ENCODE measurements around the gene CHMP2B.

CHMP2B gene

DNA sequence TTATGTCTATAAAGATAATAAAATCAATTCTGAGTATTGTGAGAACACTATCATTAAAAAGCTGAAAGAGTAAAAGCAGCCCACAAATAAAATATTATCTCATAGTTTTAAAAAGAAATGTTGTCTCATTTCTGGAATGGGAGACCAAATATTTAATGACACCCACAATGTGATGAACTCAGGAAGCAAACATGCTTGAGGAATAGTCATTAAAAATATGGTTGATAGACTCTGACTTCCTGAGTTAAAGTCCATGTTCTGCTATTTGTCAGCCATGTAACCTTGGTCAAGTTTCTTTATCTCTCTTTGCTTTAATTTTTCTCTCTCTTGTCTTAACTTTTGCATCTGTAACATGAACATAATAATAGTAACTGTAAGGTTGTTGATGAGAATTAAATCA is 35.5 kb upstream of the CHMP2B start:
- no peak overlapping the region for H3K4me3 ChIP-seq (ENCODE audit: low read depth, low read length)
- in situ Hi-C loops (cut with HindIII; ENCODE audit: low sequenced_read_pairs) = no loop called here
- TF ChIP-seq, protein P1, sequence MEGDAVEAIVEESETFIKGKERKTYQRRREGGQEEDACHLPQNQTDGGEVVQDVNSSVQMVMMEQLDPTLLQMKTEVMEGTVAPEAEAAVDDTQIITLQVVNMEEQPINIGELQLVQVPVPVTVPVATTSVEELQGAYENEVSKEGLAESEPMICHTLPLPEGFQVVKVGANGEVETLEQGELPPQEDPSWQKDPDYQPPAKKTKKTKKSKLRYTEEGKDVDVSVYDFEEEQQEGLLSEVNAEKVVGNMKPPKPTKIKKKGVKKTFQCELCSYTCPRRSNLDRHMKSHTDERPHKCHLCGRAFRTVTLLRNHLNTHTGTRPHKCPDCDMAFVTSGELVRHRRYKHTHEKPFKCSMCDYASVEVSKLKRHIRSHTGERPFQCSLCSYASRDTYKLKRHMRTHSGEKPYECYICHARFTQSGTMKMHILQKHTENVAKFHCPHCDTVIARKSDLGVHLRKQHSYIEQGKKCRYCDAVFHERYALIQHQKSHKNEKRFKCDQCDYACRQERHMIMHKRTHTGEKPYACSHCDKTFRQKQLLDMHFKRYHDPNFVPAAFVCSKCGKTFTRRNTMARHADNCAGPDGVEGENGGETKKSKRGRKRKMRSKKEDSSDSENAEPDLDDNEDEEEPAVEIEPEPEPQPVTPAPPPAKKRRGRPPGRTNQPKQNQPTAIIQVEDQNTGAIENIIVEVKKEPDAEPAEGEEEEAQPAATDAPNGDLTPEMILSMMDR (IDR thresholded peaks at IDR 0.05; ENCODE audit: low read depth, low read length) = no peak
- DNase-seq (ENCODE audit: low read depth, low spot score) = no peak

DNA sequence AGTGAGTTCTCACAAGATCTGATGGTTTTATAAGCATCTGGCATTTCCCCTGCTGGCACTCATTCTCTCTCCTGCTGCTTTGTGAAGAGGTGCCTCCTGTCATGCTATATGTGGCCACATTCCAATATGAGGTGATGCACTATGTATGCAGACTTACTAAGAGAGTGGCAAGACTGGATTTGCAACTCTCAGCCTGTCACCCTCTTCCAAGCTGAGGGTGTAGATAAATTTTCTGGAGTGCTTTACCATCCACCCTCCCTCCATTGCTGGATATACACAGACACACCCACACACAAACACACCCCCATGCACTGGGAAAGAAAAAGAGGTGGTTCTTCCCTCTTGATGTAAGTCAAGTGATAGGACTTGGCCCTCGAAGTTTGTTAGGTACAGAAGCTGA is 30.2 kb upstream of the CHMP2B start:
- no peak overlapping the region for H3K4me3 ChIP-seq (ENCODE audit: low read depth, low read length)
- in situ Hi-C loops (cut with HindIII; ENCODE audit: low sequenced_read_pairs) = no loop called here
- no peak for DNase-seq (ENCODE audit: low read depth, low spot score)
- TF ChIP-seq, protein P1 (IDR thresholded peaks at IDR 0.05; ENCODE audit: low read depth, low read length) = no peak

GRCh38 chr3:87197531-87197930 is 29.6 kb upstream of the CHMP2B start:
- DNase-seq (ENCODE audit: low read depth, low spot score) = no peak
- no peak overlapping the region for H3K4me3 ChIP-seq (ENCODE audit: low read depth, low read length)
- TF ChIP-seq, protein P1 (IDR thresholded peaks at IDR 0.05; ENCODE audit: low read depth, low read length) = no peak
- in situ Hi-C loops (cut with HindIII; ENCODE audit: low sequenced_read_pairs) = no loop called here

DNA sequence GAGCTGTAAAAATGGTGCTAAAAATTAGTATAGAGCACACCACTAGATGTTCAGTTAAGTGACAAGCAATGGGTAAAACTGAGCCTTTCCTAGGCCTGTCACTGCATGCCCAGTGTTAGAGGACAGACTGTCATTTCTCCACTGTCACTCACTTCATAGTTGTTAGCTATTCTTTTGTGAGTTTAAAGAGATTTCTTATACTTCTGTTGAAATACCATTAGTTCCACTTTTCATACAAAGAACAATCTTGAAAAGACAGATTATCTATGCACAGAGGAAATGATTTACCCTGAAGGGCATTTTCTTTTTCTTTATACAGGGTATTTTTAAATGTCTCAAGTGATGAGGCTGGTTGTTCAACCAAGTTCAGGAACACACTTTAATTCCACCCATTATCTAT is 28.3 kb upstream of the CHMP2B start:
- H3K4me3 ChIP-seq (ENCODE audit: low read depth, low read length) = no peak overlapping the region
- in situ Hi-C loops (cut with HindIII; ENCODE audit: low sequenced_read_pairs) = no loop called here
- TF ChIP-seq, protein P1 (IDR thresholded peaks at IDR 0.05; ENCODE audit: low read depth, low read length) = no peak
- DNase-seq (ENCODE audit: low read depth, low spot score) = no peak

- in situ Hi-C loops (cut with HindIII; ENCODE audit: low sequenced_read_pairs) = no loop called here
- TF ChIP-seq, protein P1 (IDR thresholded peaks at IDR 0.05; ENCODE audit: low read depth, low read length) = no peak
- no peak for DNase-seq (ENCODE audit: low read depth, low spot score)
- H3K4me3 ChIP-seq (ENCODE audit: low read depth, low read length) = no peak overlapping the region
Observed at GRCh38 chr3:87199628-87200027, 27.5 kb upstream of the CHMP2B start.

- no peak overlapping the region for H3K4me3 ChIP-seq (ENCODE audit: low read depth, low read length)
- in situ Hi-C loops (cut with HindIII; ENCODE audit: low sequenced_read_pairs) = no loop called here
- TF ChIP-seq, protein P1 (IDR thresholded peaks at IDR 0.05; ENCODE audit: low read depth, low read length) = no peak
- DNase-seq (ENCODE audit: low read depth, low spot score) = no peak
Observed at GRCh38 chr3:87200060-87200647, 27.0 kb upstream of the CHMP2B start.

DNA sequence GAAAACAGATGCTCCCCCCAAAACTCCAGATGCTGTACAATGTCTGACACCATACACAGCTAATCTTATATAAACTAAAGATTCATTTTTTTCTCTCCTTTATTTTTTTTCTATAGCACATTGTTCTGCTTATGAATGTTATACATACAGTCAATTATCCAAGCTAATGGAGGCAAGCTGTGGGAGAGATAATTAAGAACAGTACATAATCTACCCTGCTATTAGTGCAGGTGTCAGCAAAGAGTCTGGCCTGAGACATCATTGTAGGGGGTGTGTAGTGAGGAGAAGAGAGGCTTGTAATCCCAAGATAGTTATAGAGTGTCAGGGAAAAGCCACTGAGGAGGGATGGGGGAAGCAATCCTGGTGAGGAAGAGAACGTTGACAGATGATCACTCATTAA is 25.4 kb upstream of the CHMP2B start:
- DNase-seq (ENCODE audit: low read depth, low spot score) = no peak
- H3K4me3 ChIP-seq (ENCODE audit: low read depth, low read length) = no peak overlapping the region
- in situ Hi-C loops (cut with HindIII; ENCODE audit: low sequenced_read_pairs) = no loop called here
- TF ChIP-seq, protein P1 (IDR thresholded peaks at IDR 0.05; ENCODE audit: low read depth, low read length) = no peak
